ENCODE results near the gene SNTB2. TPM values are rescaled to one million over a fixed set of nuclear protein-coding genes. Genes with fewer than 3 reads are reported as not detected.
A peak's percentile ranks its signal among the peaks of the same experiment; 100 is the strongest.

The SNTB2 gene
- total RNA-seq = 12.6 and 12.9 TPM in 2 replicates

GRCh38 chr16:69186642-69187445, at the start of gene SNTB2:
Gene SNTB2 (plus strand): TSS chr16:69187164. CDS start chr16:69187167, 3 bp downstream.

GRCh38 chr16:69310653-69311532, 123.9 kb downstream of the SNTB2 start, which contains the start of gene VPS4A:
Gene VPS4A (plus strand): TSS chr16:69311350. CDS start chr16:69311512, 162 bp downstream.

GRCh38 chr16:69330286-69331109, 143.5 kb downstream of the SNTB2 start, which contains the start of gene PDF:
Gene PDF (minus strand): TSS chr16:69330588. CDS start chr16:69330570, 18 bp downstream.

GRCh38 chr16:69339289-69340094, 152.5 kb downstream of the SNTB2 start, which contains the start of the genes COG8 and NIP7:
Gene COG8 (minus strand): TSS chr16:69339564. CDS start chr16:69339552, 12 bp downstream.
Gene NIP7 (plus strand): TSS chr16:69339772. CDS start chr16:69339830, 58 bp downstream.

GRCh38 chr16:69351309-69352027, 164.5 kb downstream of the SNTB2 start, which contains the start of gene TMED6:
Gene TMED6 (minus strand): TSS chr16:69351786. CDS start chr16:69351753, 33 bp downstream.

Small RNAs within 50 kb of the gene (small RNA-seq; reads per million reads assigned to genes)
- gene RF00019 = not detected
- 0.46 reads per million, percentile 24 among the genes with 10 or more reads in this experiment for gene RNU6-22P

Other genes with a start within 250 kb of the SNTB2 start
- 1.2 TPM in 1 of 2 replicates, not detected in the other for gene HAS3, start 81.5 kb upstream of the SNTB2 start, total RNA-seq
- gene CHTF8, start 54.6 kb upstream of the SNTB2 start, total RNA-seq = 64.4 and 103 TPM in 2 replicates
- 11.4 and 16.5 TPM in 2 replicates for gene UTP4, start 54.5 kb upstream of the SNTB2 start, total RNA-seq
- gene VPS4A, start 124.2 kb downstream of the SNTB2 start, total RNA-seq = 30.2 and 33.7 TPM in 2 replicates
- 5.9 and 11.3 TPM in 2 replicates for gene PDF, start 143.4 kb downstream of the SNTB2 start, total RNA-seq
- 35.3 and 54.5 TPM in 2 replicates for gene COG8, start 152.4 kb downstream of the SNTB2 start, total RNA-seq
- gene NIP7, start 152.6 kb downstream of the SNTB2 start, total RNA-seq = 14.5 and 17.9 TPM in 2 replicates
- gene TMED6, start 164.6 kb downstream of the SNTB2 start, total RNA-seq = 1.2 TPM in 1 of 2 replicates, not detected in the other
- gene TERF2, start 198.8 kb downstream of the SNTB2 start, total RNA-seq = 8.2 and 12.6 TPM in 2 replicates
- 46.7 and 49.1 TPM in 2 replicates for gene CYB5B, start 237.5 kb downstream of the SNTB2 start, total RNA-seq